Loucy (cell line): Measurements from ENCODE around the gene SYNM.

Experiments
- H2AFZ ChIP-seq: fragments of 200-600 bp; sonication (generic); 2 replicates; pipeline ENCODE4 v1.6.0; 2016; ENCODE audit warnings: antibody characterized with exemption, mild to moderate bottlenecking, low read length, moderate library complexity
- H3F3A ChIP-seq: fragments of 200-600 bp; 2 replicates; pipeline ENCODE4 v1.6.0; 2016; ENCODE audit warnings: antibody characterized with exemption, low read depth, mild to moderate bottlenecking
- H3K27me3 ChIP-seq: fragments of 200-600 bp; sonication (generic); 2 replicates; pipeline ENCODE4 v1.6.1; 2014; ENCODE audit warnings: low read length, mild to moderate bottlenecking; ENCODE audit not compliant: insufficient read depth, poor library complexity, severe bottlenecking
- H3K36me3 ChIP-seq: fragments of 200-600 bp; sonication (generic); 2 replicates; pipeline ENCODE4 v1.6.1; 2016; ENCODE audit warnings: low read length; ENCODE audit not compliant: insufficient read depth
- H3K4me1 ChIP-seq: fragments of 200-600 bp; sonication (generic); 2 replicates; pipeline ENCODE4 v1.5.1; 2014; ENCODE audit warnings: low read length, mild to moderate bottlenecking; ENCODE audit not compliant: insufficient read depth, poor library complexity, severe bottlenecking
- H3K4me2 ChIP-seq: fragments of 200-600 bp; sonication (generic); 2 replicates; pipeline ENCODE4 v1.6.0; 2014; ENCODE audit warnings: antibody characterized with exemption, low read length, low read depth, mild to moderate bottlenecking; ENCODE audit not compliant: poor library complexity, severe bottlenecking
- H3K4me3 ChIP-seq: fragments of 200-600 bp; sonication (generic); 2 replicates; pipeline ENCODE4 v1.5.1; 2014; ENCODE audit warnings: low read length, mild to moderate bottlenecking, mixed read lengths; ENCODE audit not compliant: poor library complexity, severe bottlenecking
- H3K79me2 ChIP-seq: fragments of 200-600 bp; sonication (generic); 2 replicates; pipeline ENCODE4 v1.6.1; 2014; ENCODE audit warnings: low read length; ENCODE audit not compliant: insufficient read depth
- H3K9ac ChIP-seq: fragments of 200-600 bp; sonication (generic); 2 replicates; pipeline ENCODE4 v1.6.0; 2014; ENCODE audit warnings: mild to moderate bottlenecking, low read depth, low read length, moderate library complexity; ENCODE audit not compliant: poor library complexity, severe bottlenecking
- H3K9me2 ChIP-seq: fragments of 200-600 bp; sonication (generic); replicated peaks from 2 replicates; pipeline ENCODE4 v1.6.1; 2016; ENCODE audit warnings: low read depth, low read length, mixed read lengths
- H3K9me3 ChIP-seq: fragments of 200-600 bp; sonication (generic); 2 replicates; pipeline ENCODE4 v1.6.1; 2014; ENCODE audit warnings: mild to moderate bottlenecking, antibody characterized with exemption, low read length, low read depth; ENCODE audit not compliant: insufficient read depth
- H4K20me1 ChIP-seq: fragments of 200-600 bp; sonication (generic); 2 replicates; pipeline ENCODE4 v1.6.0; 2014; ENCODE audit warnings: antibody characterized with exemption, low read length, mild to moderate bottlenecking; ENCODE audit not compliant: insufficient read depth, poor library complexity, severe bottlenecking
- EZH2phosphoT487 ChIP-seq: fragments of 200-600 bp; IDR thresholded peaks from 2 replicates; pipeline ENCODE4 v1.6.1; 2018; ENCODE audit warnings: antibody characterized with exemption, mild to moderate bottlenecking, moderate library complexity, borderline replicate concordance
- TF ChIP-seq, protein P1 (sequence below): fragments of 200-600 bp; sonication (generic); conservative IDR thresholded peaks from 2 replicates; pipeline ENCODE4 v1.5.1; 2014; ENCODE audit warnings: mild to moderate bottlenecking, antibody characterized with exemption, low read length

SYNM gene

DNA sequence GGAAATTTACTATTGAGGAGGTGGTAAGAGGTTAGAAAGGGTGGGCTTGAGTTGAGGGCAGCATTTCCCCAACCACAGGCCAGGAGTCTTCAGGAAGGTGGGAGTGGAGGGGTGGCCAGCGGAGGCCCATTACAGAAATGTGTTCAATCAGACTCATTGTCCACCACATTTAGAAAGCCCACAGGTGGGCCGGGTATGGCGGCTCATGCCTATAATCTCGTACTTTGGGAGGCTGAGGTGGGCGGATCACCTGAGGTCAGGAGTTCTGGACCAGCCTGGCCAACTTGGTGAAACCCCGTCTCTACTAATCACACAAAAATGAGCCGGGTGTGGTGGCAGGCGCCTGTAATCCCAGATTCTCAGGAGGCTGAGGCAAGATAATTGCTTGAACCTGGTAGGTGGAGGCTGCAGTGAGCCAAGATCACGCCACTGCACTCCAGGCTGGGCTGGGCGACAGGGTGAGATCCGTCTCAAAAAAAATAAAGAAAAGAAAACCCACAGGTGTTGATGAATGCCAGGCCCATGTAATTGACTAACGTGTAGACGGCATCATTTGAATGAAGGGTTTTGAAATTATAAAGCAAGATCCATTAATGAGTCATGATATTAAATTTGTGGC lies 12.2 kb upstream of the SYNM start:
- Histone ChIP-seq H2AFZ (no peak overlapping the region), H3K9me2 (no peaks in the 10 kb centered on the region), H3K36me3 (no peaks in the 10 kb centered on the region), H3F3A (no peaks in the 10 kb centered on the region), H3K9me3 (no peaks in the 10 kb centered on the region), H3K27me3 (no peaks in the 10 kb centered on the region), H3K4me3 (no peak overlapping the region), H3K4me1 (no peaks in the 10 kb centered on the region), H3K9ac (no peak overlapping the region), H3K4me2 (no peak overlapping the region), H3K79me2 (no peaks in the 10 kb centered on the region), H4K20me1 (no peaks in the 10 kb centered on the region)
- TF ChIP-seq EZH2phosphoT487: no peak
- TF ChIP-seq, protein P1, sequence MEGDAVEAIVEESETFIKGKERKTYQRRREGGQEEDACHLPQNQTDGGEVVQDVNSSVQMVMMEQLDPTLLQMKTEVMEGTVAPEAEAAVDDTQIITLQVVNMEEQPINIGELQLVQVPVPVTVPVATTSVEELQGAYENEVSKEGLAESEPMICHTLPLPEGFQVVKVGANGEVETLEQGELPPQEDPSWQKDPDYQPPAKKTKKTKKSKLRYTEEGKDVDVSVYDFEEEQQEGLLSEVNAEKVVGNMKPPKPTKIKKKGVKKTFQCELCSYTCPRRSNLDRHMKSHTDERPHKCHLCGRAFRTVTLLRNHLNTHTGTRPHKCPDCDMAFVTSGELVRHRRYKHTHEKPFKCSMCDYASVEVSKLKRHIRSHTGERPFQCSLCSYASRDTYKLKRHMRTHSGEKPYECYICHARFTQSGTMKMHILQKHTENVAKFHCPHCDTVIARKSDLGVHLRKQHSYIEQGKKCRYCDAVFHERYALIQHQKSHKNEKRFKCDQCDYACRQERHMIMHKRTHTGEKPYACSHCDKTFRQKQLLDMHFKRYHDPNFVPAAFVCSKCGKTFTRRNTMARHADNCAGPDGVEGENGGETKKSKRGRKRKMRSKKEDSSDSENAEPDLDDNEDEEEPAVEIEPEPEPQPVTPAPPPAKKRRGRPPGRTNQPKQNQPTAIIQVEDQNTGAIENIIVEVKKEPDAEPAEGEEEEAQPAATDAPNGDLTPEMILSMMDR: no peak

DNA sequence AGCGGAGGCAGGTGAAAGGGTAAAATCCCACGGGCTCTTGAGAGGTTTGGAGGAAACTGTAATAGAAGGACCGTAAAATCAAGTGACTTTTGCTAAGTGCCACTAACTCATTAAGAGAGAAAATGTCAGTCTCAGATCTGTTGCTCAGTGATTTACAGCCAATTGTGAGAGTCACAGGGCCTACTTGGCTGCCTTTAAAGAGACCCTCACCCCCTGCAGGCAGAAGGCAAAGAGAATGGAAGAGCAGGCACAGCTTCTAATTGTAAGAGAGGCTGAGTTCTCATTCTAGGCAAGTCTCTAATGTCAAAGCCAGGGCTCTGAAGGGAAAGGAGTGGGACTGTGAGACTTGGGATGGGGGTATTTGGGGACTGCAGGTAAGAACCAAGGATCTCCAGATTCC lies 9.3 kb upstream of the SYNM start:
- Histone ChIP-seq H3K79me2 (no peaks in the 10 kb centered on the region), H3K4me3 (no peak overlapping the region), H3K27me3 (no peaks in the 10 kb centered on the region), H3K36me3 (no peaks in the 10 kb centered on the region), H3K4me2 (no peak overlapping the region), H3K9me3 (no peaks in the 10 kb centered on the region), H4K20me1 (no peaks in the 10 kb centered on the region), H3K4me1 (peaks cover under 1% of the 10 kb centered on the region), H3K9ac (no peak overlapping the region), H2AFZ (no peak overlapping the region), H3F3A (no peaks in the 10 kb centered on the region), H3K9me2 (no peaks in the 10 kb centered on the region)
- TF ChIP-seq EZH2phosphoT487: no peak
- TF ChIP-seq, protein P1: no peak

DNA sequence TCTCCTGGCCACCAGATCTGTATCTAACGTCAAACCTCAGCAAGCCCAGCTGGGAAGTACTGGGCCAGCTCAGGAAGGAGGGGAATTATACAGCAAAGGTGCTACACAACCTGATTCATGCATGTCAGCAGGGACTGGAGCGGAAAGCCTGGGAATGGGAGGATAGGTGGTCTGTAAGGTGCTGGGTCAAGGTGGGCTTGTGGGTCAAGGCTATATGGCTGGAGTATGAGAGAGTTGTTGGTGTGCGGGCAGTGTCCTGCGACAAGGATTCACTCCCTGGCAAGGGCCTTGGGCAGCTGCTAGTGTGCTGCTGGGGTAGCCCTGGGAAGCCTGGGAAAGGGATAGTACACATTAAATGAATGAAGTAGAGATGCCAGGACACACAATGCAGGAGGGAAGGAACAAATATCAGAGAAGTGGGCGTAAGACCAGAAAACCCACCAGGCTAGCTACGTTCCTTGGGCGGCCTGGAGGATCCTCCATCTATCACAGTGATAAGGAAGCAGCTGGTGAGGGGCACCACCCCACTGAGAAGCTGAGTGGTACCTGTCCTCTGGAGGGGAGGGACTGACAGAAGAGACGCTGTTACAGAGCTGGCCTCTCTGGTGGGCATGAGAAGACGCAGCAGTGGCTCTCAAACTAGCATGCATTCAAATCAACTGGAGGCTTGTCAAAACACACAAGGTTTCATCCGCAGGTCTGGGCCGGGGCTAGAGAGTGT lies 8.5 kb upstream of the SYNM start:
- Histone ChIP-seq H3F3A (no peaks in the 10 kb centered on the region), H2AFZ (no peak overlapping the region), H3K4me3 (no peak overlapping the region), H3K9ac (no peak overlapping the region), H3K36me3 (no peaks in the 10 kb centered on the region), H3K4me1 (peaks cover 5% of the 10 kb centered on the region), H3K9me3 (no peaks in the 10 kb centered on the region), H3K4me2 (no peak overlapping the region), H3K9me2 (no peaks in the 10 kb centered on the region), H4K20me1 (no peaks in the 10 kb centered on the region), H3K79me2 (no peaks in the 10 kb centered on the region), H3K27me3 (no peaks in the 10 kb centered on the region)
- no peak for TF ChIP-seq EZH2phosphoT487
- TF ChIP-seq, protein P1: no peak
